A549 (cell line): ENCODE results near the gene FOXO3. TPM values are rescaled to one million over a fixed set of nuclear protein-coding genes. Genes with fewer than 3 reads are reported as not detected.

Experiments used
- ATAC-seq, 2 experiments: fragments of 200-7000 bp in 1 of 2; fragments of >200 bp in 1 of 2; cut with Nextera tagmentation in 1 of 2; cut with Tn5 transposase in 1 of 2; 3 replicates each; pipeline versions ENCODE4 v1.8.0 to v1.9.1; 2018 to 2020; ENCODE audit warnings: mild to moderate bottlenecking in 1 of 2, moderate library complexity in 1 of 2
- CTCF ChIA-PET: fragments of 300-600 bp; sonication (Branson Sonifier 250); formaldehyde crosslinking; extraction: SDS; loops from one replicate; lab custom pipeline; 2021; ENCODE audit warnings: antibody characterized with exemption, inconsistent platforms; lab: Yijun Ruan, JAX
- POLR2A ChIA-PET: fragments of 350-600 bp; formaldehyde crosslinking; extraction: SDS; loops from one replicate; lab custom pipeline; 2021; ENCODE audit warnings: antibody characterized with exemption, inconsistent platforms; lab: Yijun Ruan, JAX
- DNase-seq, 2 experiments: peaks; one replicate each; pipeline versions ENCODE4 v3.0.0 to v3.0.0-alpha.2; 2011 to 2016; ENCODE audit warnings: low read depth in 1 of 2, low spot score in 1 of 2
- FAIRE-seq: peaks from 2 replicates; lab custom pipeline; 2011; peaks lifted over from hg19 to GRCh38; lab: Jason Lieb, UNC
- H3K27ac ChIP-seq, 2 experiments: fragments of >200 bp; sonication (Bioruptor Twin); formaldehyde crosslinking; 3 replicates each; pipeline ENCODE4 v1.5.1; 2016 to 2017
- H3K4me1 ChIP-seq: fragments of >200 bp; sonication (Bioruptor Twin); formaldehyde crosslinking; 3 replicates; pipeline ENCODE4 v1.6.1; 2016
- H3K4me2 ChIP-seq: fragments of >200 bp; sonication (Bioruptor Twin); formaldehyde crosslinking; 3 replicates; pipeline ENCODE4 v1.6.1; 2016
- H3K4me3 ChIP-seq: fragments of >200 bp; sonication (Bioruptor Twin); formaldehyde crosslinking; 3 replicates; pipeline ENCODE4 v1.5.1; 2016
- H3K9me3 ChIP-seq: fragments of >200 bp; sonication (Bioruptor Twin); formaldehyde crosslinking; 3 replicates; pipeline ENCODE4 v1.6.1; 2016
- CBX8 ChIP-seq: fragments of 200-600 bp; sonication (generic); IDR thresholded peaks from 2 replicates; pipeline ENCODE4 v1.6.1; 2016
- E2F6 ChIP-seq: IDR thresholded peaks from 2 replicates; pipeline ENCODE4 v1.6.1; 2012; ENCODE audit warnings: low read depth, borderline replicate concordance
- ESRRA ChIP-seq: fragments of 150-350 bp; IDR thresholded peaks from 2 replicates; pipeline ENCODE4 v1.6.1; 2014; ENCODE audit warnings: mild to moderate bottlenecking, low read length, borderline replicate concordance
- GATA3 ChIP-seq: IDR thresholded peaks from 2 replicates; pipeline ENCODE4 v1.6.1; 2012; ENCODE audit warnings: borderline replicate concordance
- HDAC2 ChIP-seq: fragments of 200-600 bp; sonication (generic); IDR thresholded peaks from 2 replicates; pipeline ENCODE4 v1.6.1; 2016
- HOXA7 ChIP-seq: fragments of 250-450 bp; sonication (Bioruptor Pico); IDR thresholded peaks from 2 replicates; pipeline ENCODE4 v1.5.0; 2020; ENCODE audit warnings: mild to moderate bottlenecking, moderate library complexity
- JUN ChIP-seq, 2 experiments: fragments of >200 bp; sonication (Bioruptor Twin); formaldehyde crosslinking; IDR thresholded peaks; 2 replicates in 1 of 2; 3 replicates in 1 of 2; pipeline ENCODE4 v1.6.1; 2016 to 2017
- KDM1A ChIP-seq: fragments of 200-600 bp; sonication (generic); IDR thresholded peaks from 2 replicates; pipeline ENCODE4 v1.6.1; 2016; ENCODE audit warnings: low read depth, mild to moderate bottlenecking
- KDM5A ChIP-seq: fragments of 200-600 bp; sonication (generic); IDR thresholded peaks from 2 replicates; pipeline ENCODE4 v1.6.1; 2016; ENCODE audit warnings: antibody characterized with exemption, mild to moderate bottlenecking
- MAFK ChIP-seq: fragments of 450-650 bp; IDR thresholded peaks from 2 replicates; pipeline ENCODE4 v1.6.1; 2014; ENCODE audit not compliant: partially characterized antibody
- NPAS2 ChIP-seq: fragments of 250-450 bp; sonication (Bioruptor Pico); IDR thresholded peaks from 2 replicates; pipeline ENCODE4 v1.8.0; 2022; ENCODE audit warnings: mild to moderate bottlenecking, moderate library complexity, borderline replicate concordance
- NR3C1 ChIP-seq: fragments of >200 bp; sonication (Bioruptor Twin); formaldehyde crosslinking; IDR thresholded peaks from 3 replicates; pipeline ENCODE4 v1.6.1; 2017
- PHF8 ChIP-seq: fragments of 200-600 bp; sonication (generic); IDR thresholded peaks from 2 replicates; pipeline ENCODE4 v1.6.1; 2016; ENCODE audit warnings: low read depth, mild to moderate bottlenecking, antibody characterized with exemption, moderate library complexity, borderline replicate concordance
- RAD21 ChIP-seq, 2 experiments: fragments of >200 bp in 1 of 2; sonication (Bioruptor Twin) in 1 of 2; formaldehyde crosslinking in 1 of 2; IDR thresholded peaks in 1 of 2; conservative IDR thresholded peaks in 1 of 2; 2 replicates in 1 of 2; 3 replicates in 1 of 2; pipeline ENCODE4 v1.6.1; 2012 to 2018; ENCODE audit warnings: inconsistent platforms in 1 of 2
- RARB ChIP-seq: fragments of 250-450 bp; sonication (Bioruptor Pico); IDR thresholded peaks from 2 replicates; pipeline ENCODE4 v1.8.0; 2021; ENCODE audit warnings: mild to moderate bottlenecking, moderate library complexity
- RCOR1 ChIP-seq: fragments of 150-350 bp; IDR thresholded peaks from 2 replicates; pipeline ENCODE4 v1.6.1; 2014; ENCODE audit warnings: antibody characterized with exemption, low read length, low read depth
- REST ChIP-seq: fragments of 200-600 bp; sonication (generic); IDR thresholded peaks from 2 replicates; pipeline ENCODE4 v1.6.1; 2016; ENCODE audit warnings: antibody characterized with exemption, mild to moderate bottlenecking, moderate library complexity
- RFX5 ChIP-seq: fragments of 450-650 bp; IDR thresholded peaks from 2 replicates; pipeline ENCODE4 v1.7.1; 2014; ENCODE audit warnings: antibody characterized with exemption, mild to moderate bottlenecking, moderate library complexity
- RNF2 ChIP-seq: fragments of 200-600 bp; sonication (generic); IDR thresholded peaks from 2 replicates; pipeline ENCODE4 v1.6.1; 2016; ENCODE audit warnings: low read depth, mild to moderate bottlenecking, antibody characterized with exemption, moderate library complexity, borderline replicate concordance
- SMC3 ChIP-seq: fragments of >200 bp; sonication (Bioruptor Twin); formaldehyde crosslinking; IDR thresholded peaks from 3 replicates; pipeline ENCODE4 v1.6.1; 2018; ENCODE audit warnings: inconsistent platforms
- SREBF2 ChIP-seq: fragments of 450-650 bp; IDR thresholded peaks from 2 replicates; pipeline ENCODE4 v1.6.1; 2014; ENCODE audit warnings: mild to moderate bottlenecking, moderate library complexity
- TFCP2L1 ChIP-seq: fragments of 250-450 bp; sonication (Bioruptor Pico); IDR thresholded peaks from 2 replicates; pipeline ENCODE4 v1.5.0; 2021; ENCODE audit warnings: mild to moderate bottlenecking
- TP53 ChIP-seq: fragments of 250-450 bp; sonication (Bioruptor Pico); IDR thresholded peaks from 2 replicates; pipeline ENCODE4 v1.5.0; 2021; ENCODE audit warnings: mild to moderate bottlenecking, moderate library complexity
- ZC3H11A ChIP-seq: fragments of 450-650 bp; IDR thresholded peaks from 2 replicates; pipeline ENCODE4 v1.6.1; 2014; ENCODE audit warnings: antibody characterized with exemption, mild to moderate bottlenecking
- ZFP36 ChIP-seq: fragments of 450-650 bp; IDR thresholded peaks from 2 replicates; pipeline ENCODE4 v1.6.1; 2014; ENCODE audit warnings: borderline replicate concordance; ENCODE audit not compliant: partially characterized antibody
- ZNF302 ChIP-seq: fragments of 250-450 bp; sonication (Bioruptor Pico); IDR thresholded peaks from 2 replicates; pipeline ENCODE4 v1.9.0; 2021; ENCODE audit warnings: inconsistent platforms, mild to moderate bottlenecking, moderate library complexity
- ZSCAN20 ChIP-seq: fragments of 250-450 bp; sonication (Bioruptor Pico); IDR thresholded peaks from 2 replicates; pipeline ENCODE4 v1.8.0; 2022; ENCODE audit warnings: mild to moderate bottlenecking, moderate library complexity
- whole genome bisulfite sequencing: methylation state at CpG from one replicate; pipeline ENCODE4 v1.1.6; 2017; ENCODE audit errors: missing lambda C conversion rate; 5-methylcytosine and 5-hydroxymethylcytosine counted together
- polyA plus RNA-seq, 4 experiments: library from polyadenylated mRNA; depleted of rRNA in 3 of 4; stranded (reverse); fragments of >200 nt; fragmentation: RNase III in 1 of 4; extraction: RNeasy Plus Mini Kit Qiagen cat#74134 plus additional on column Dnase treatment in 1 of 4; gene quantifications; 2 replicates in 3 of 4; 3 replicates in 1 of 4; pipeline ENCODE4 v1.2.3, GENCODE V29; 2011 to 2017

FOXO3 gene
- polyA plus RNA-seq, 2 of the 4 experiments (the other 2 are of a cell fraction) = 4.6 to 7.5 TPM

- H3K27ac ChIP-seq = no peak overlapping the region
- ATAC-seq (no peak), FAIRE-seq (no peak), DNase-seq (no peak)
- H3K4me3 ChIP-seq = no peak overlapping the region
- H3K4me1 ChIP-seq = peaks cover 8% of the 10 kb centered on the region; the same call in 1 of the 3 replicates
- no peak overlapping the region for H3K4me2 ChIP-seq
- ChIA-PET POLR2A (no interaction called here), CTCF (no interaction called here)
- TF ChIP-seq RCOR1 = no peak
- TF ChIP-seq GATA3 = no peak
- no peak for TF ChIP-seq CBX8
- no peak for TF ChIP-seq RAD21 (conservative IDR thresholded peaks at IDR 0.05 in 1 of 2, IDR thresholded peaks at IDR 0.05 in 1 of 2)
- no peak for TF ChIP-seq ZSCAN20 (CRISPR knock-in tag)
- no peak for TF ChIP-seq ESRRA
- TF ChIP-seq NPAS2 (CRISPR knock-in tag) = no peak
- TF ChIP-seq KDM1A = no peak
- no peak for TF ChIP-seq RNF2
- no peak for TF ChIP-seq TFCP2L1 (CRISPR knock-in tag)
- no peaks in the 10 kb centered on the region for H3K9me3 ChIP-seq
These were observed 36.2 kb downstream of the FOXO3 start for GRCh38 chr6:108596956-108597355.

GRCh38 chr6:108597572-108598304, 37.0 kb downstream of the FOXO3 start:
- DNase-seq (no peak), ATAC-seq (no peak), FAIRE-seq (no peak)
- H3K9me3 ChIP-seq = no peaks in the 10 kb centered on the region
- no peak for TF ChIP-seq SMC3
- no peak for TF ChIP-seq ZNF302
- no peak for TF ChIP-seq JUN (IDR thresholded peaks at IDR 0.05)
- no peak for TF ChIP-seq KDM5A
- no peak for TF ChIP-seq RFX5
- no peak for TF ChIP-seq RARB
- TF ChIP-seq HDAC2 = no peak
- no peak for TF ChIP-seq SREBF2
- TF ChIP-seq MAFK = no peak
- no peak for TF ChIP-seq TP53 (CRISPR knock-in tag)
- TF ChIP-seq NR3C1 = no peak
- TF ChIP-seq ZFP36 = no peak
- WGBS = 88% methylated on average over 5 of the region's 5 CpGs
- POLR2A ChIA-PET = no interaction called here
- H3K27ac ChIP-seq = no peak overlapping the region
- no peak overlapping the region for H3K4me2 ChIP-seq
- H3K4me3 ChIP-seq = no peak overlapping the region
- CTCF ChIA-PET = no interaction called here
- H3K4me1 ChIP-seq = peaks cover 5% of the 10 kb centered on the region; the same call in 1 of the 3 replicates

- H3K4me1 ChIP-seq = peaks cover 5% of the 10 kb centered on the region; the same call in 1 of the 3 replicates
- H3K4me3 ChIP-seq = no peak overlapping the region
- no peak overlapping the region for H3K27ac ChIP-seq
- POLR2A ChIA-PET = no interaction called here
- DNase-seq (no peak), FAIRE-seq (no peak), ATAC-seq (no peak)
- H3K4me2 ChIP-seq = no peak overlapping the region
- WGBS = 98% methylated on average over 2 of the region's 2 CpGs
- H3K9me3 ChIP-seq = no peaks in the 10 kb centered on the region
- CTCF ChIA-PET = no interaction called here
- TF ChIP-seq GATA3 = no peak
- TF ChIP-seq, all 56 proteins: peak for 0
These were observed 37.7 kb downstream of the FOXO3 start for GRCh38 chr6:108598305-108598863.

- H3K4me3 ChIP-seq = no peak overlapping the region
- no peak for ATAC-seq
- CTCF ChIA-PET = no interaction called here
- H3K27ac ChIP-seq = no peak overlapping the region
- WGBS = 95% methylated on average over 5 of the region's 5 CpGs
- no peak for DNase-seq
- H3K4me2 ChIP-seq = no peak overlapping the region
- 0 out of 3 replicates have a peak, but pooled peaks cover 4% of the 10 kb centered on the region for H3K4me1 ChIP-seq
- TF ChIP-seq E2F6 (no peak), HOXA7 (CRISPR knock-in tag) (no peak), REST (no peak), ZC3H11A (no peak), TP53 (CRISPR knock-in tag) (no peak), PHF8 (no peak)
- FAIRE-seq = no peak
- H3K9me3 ChIP-seq = no peaks in the 10 kb centered on the region
- POLR2A ChIA-PET = no interaction called here
These were observed 43.4 kb downstream of the FOXO3 start for GRCh38 chr6:108604156-108604555.
